ENCODE results near the gene MAPKAP1.

MAPKAP1 gene

GRCh38 chr9:125399165-125399564, 307.8 kb downstream of the MAPKAP1 start:
- H3K27ac ChIP-seq = no peak overlapping the region
- no peaks in the 10 kb centered on the region for H3K36me3 ChIP-seq
- H3K9me3 ChIP-seq = no peaks in the 10 kb centered on the region
- no peaks in the 10 kb centered on the region for H3K27me3 ChIP-seq
- TF ChIP-seq CTCF (IDR thresholded peaks at IDR 0.05) = no peak
- no peak overlapping the region for H3K4me3 ChIP-seq (ENCODE audit: low read depth in 1 of 2, low read length in 1 of 2)
- H3K4me1 ChIP-seq (ENCODE audit: control insufficient read depth in 1 of 2, insufficient read depth in 1 of 2, low read depth in 1 of 2, low read length in 1 of 2) = no peaks in the 10 kb centered on the region

GRCh38 chr9:125398243-125398642, 308.8 kb downstream of the MAPKAP1 start:
- no peak overlapping the region for H3K27ac ChIP-seq
- no peaks in the 10 kb centered on the region for H3K36me3 ChIP-seq
- no peaks in the 10 kb centered on the region for H3K4me1 ChIP-seq (ENCODE audit: control insufficient read depth in 1 of 2, insufficient read depth in 1 of 2, low read depth in 1 of 2, low read length in 1 of 2)
- H3K9me3 ChIP-seq = no peaks in the 10 kb centered on the region
- no peaks in the 10 kb centered on the region for H3K27me3 ChIP-seq
- no peak for TF ChIP-seq CTCF (IDR thresholded peaks at IDR 0.05)
- H3K4me3 ChIP-seq (ENCODE audit: low read depth in 1 of 2, low read length in 1 of 2) = no peak overlapping the region

- no peaks in the 10 kb centered on the region for H3K36me3 ChIP-seq
- no peaks in the 10 kb centered on the region for H3K27me3 ChIP-seq
- H3K4me3 ChIP-seq (ENCODE audit: low read depth in 1 of 2, low read length in 1 of 2) = no peak overlapping the region
- no peaks in the 10 kb centered on the region for H3K9me3 ChIP-seq
- TF ChIP-seq CTCF (IDR thresholded peaks at IDR 0.05) = no peak
- H3K27ac ChIP-seq = no peak overlapping the region
- H3K4me1 ChIP-seq (ENCODE audit: control insufficient read depth in 1 of 2, insufficient read depth in 1 of 2, low read depth in 1 of 2, low read length in 1 of 2) = no peaks in the 10 kb centered on the region
Measured at GRCh38 chr9:125397736-125398135, 309.3 kb downstream of the MAPKAP1 start.

GRCh38 chr9:125396799-125397198, 310.2 kb downstream of the MAPKAP1 start:
- no peaks in the 10 kb centered on the region for H3K27me3 ChIP-seq
- no peak for TF ChIP-seq CTCF (IDR thresholded peaks at IDR 0.05)
- no peaks in the 10 kb centered on the region for H3K4me1 ChIP-seq (ENCODE audit: control insufficient read depth in 1 of 2, insufficient read depth in 1 of 2, low read depth in 1 of 2, low read length in 1 of 2)
- no peaks in the 10 kb centered on the region for H3K36me3 ChIP-seq
- no peak overlapping the region for H3K4me3 ChIP-seq (ENCODE audit: low read depth in 1 of 2, low read length in 1 of 2)
- H3K9me3 ChIP-seq = no peaks in the 10 kb centered on the region
- H3K27ac ChIP-seq = no peak overlapping the region

- Histone ChIP-seq H3K9me3 (no peaks in the 10 kb centered on the region), H3K27ac (no peak overlapping the region), H3K4me3 (ENCODE audit: low read depth in 1 of 2, low read length in 1 of 2) (no peak overlapping the region), H3K4me1 (ENCODE audit: control insufficient read depth in 1 of 2, insufficient read depth in 1 of 2, low read depth in 1 of 2, low read length in 1 of 2) (no peaks in the 10 kb centered on the region), H3K27me3 (no peaks in the 10 kb centered on the region), H3K36me3 (no peaks in the 10 kb centered on the region)
- no peak for TF ChIP-seq CTCF (IDR thresholded peaks at IDR 0.05)
Measured at GRCh38 chr9:125393426-125393825, 313.6 kb downstream of the MAPKAP1 start.

- H3K4me3 ChIP-seq (ENCODE audit: low read depth in 1 of 2, low read length in 1 of 2) = no peak overlapping the region
- no peak for TF ChIP-seq CTCF (IDR thresholded peaks at IDR 0.05)
Measured at GRCh38 chr9:125391704-125392103, 315.3 kb downstream of the MAPKAP1 start.

More at GRCh38 chr9:125391704-125392103, 315.3 kb downstream of the MAPKAP1 start:
- Histone ChIP-seq H3K27ac (no peak overlapping the region), H3K36me3 (no peaks in the 10 kb centered on the region), H3K9me3 (no peaks in the 10 kb centered on the region), H3K27me3 (no peaks in the 10 kb centered on the region), H3K4me1 (ENCODE audit: control insufficient read depth in 1 of 2, insufficient read depth in 1 of 2, low read depth in 1 of 2, low read length in 1 of 2) (no peaks in the 10 kb centered on the region)
